Right lobe of liver (tissue), 6 donors: ENCODE measurements around the gene ARL2. TPM values are rescaled to one million over a fixed set of nuclear protein-coding genes. Genes with fewer than 3 reads are reported as not detected.

Experiments
- ATAC-seq, 4 donors: fragments of 200-7000 bp; cut with Tn5 transposase; one replicate each; pipeline ENCODE4 v1.9.1; 2020; ENCODE audit warnings: mild to moderate bottlenecking in 4 of 4, moderate library complexity in 4 of 4
- DNase-seq, 3 donors: peaks; one replicate each; pipeline ENCODE4 v3.0.0-alpha.2; 2020
- H3K27ac ChIP-seq, 3 donors: fragments of 200-600 bp; one replicate each; pipeline ENCODE4 v1.8.0; 2022
- H3K27me3 ChIP-seq, 2 donors: fragments of 200-600 bp; one replicate each; pipeline ENCODE4 v1.8.0; 2022
- H3K36me3 ChIP-seq, 4 donors: fragments of 200-600 bp; sonication (generic) in 1 of 4; one replicate each; pipeline versions ENCODE4 v1.5.1 to v1.8.0; 2017 to 2022; ENCODE audit warnings: control low read depth in 1 of 4
- H3K4me1 ChIP-seq, 4 donors: fragments of 200-600 bp; sonication (generic) in 1 of 4; one replicate each; pipeline versions ENCODE4 v1.5.1 to v1.8.0; 2017 to 2022; ENCODE audit warnings: control low read depth in 1 of 4
- H3K4me3 ChIP-seq, 3 donors: fragments of 200-600 bp; one replicate each; pipeline ENCODE4 v1.8.0; 2022
- H3K9me3 ChIP-seq, 4 donors: fragments of 200-600 bp; sonication (generic) in 1 of 4; one replicate each; pipeline versions ENCODE4 v1.5.1 to v1.8.0; 2017 to 2022; ENCODE audit warnings: control low read depth in 1 of 4
- POLR2A ChIP-seq: fragments of 450-650 bp; IDR thresholded peaks from one replicate; pipeline ENCODE4 v1.6.1; 2017; ENCODE audit warnings: antibody characterized with exemption, mild to moderate bottlenecking
- WGBS: methylation state at CpG from one replicate; pipeline ENCODE4 v1.1.6; 2018; ENCODE audit warnings: low coverage, low lambda C conversion rate; ENCODE audit not compliant: insufficient coverage; ENCODE audit errors: missing lambda C conversion rate; 5-methylcytosine and 5-hydroxymethylcytosine counted together
- intact Hi-C, 2 donors: fragments of 100-400 bp; cut with DNase I; formaldehyde crosslinking; loops; one replicate each; pipeline versions ENCODE4 v1.11.2 to v1.14.1; 2022
- total RNA-seq, 6 experiments: library from RNA; depleted of rRNA in 2 of 6; stranded (reverse); fragments of >200 nt in 2 of 6; fragmentation: NEBNext Ultra II Directional in 3 of 6; extraction: Animal tissue kit (Norgen Biotek cat#: 25700) in 3 of 6; gene quantifications; one replicate each; pipeline versions ENCODE4 v1.1.0 to v1.2.4, GENCODE V29; 2016 to 2023
- TF ChIP-seq, protein P1 (sequence below), 4 donors: fragments of 200-600 bp in 3 of 4; fragments of 450-650 bp in 1 of 4; IDR thresholded peaks; one replicate each; pipeline versions ENCODE4 v1.5.1 to v1.8.0; 2016 to 2022; ENCODE audit warnings: antibody characterized with exemption in 4 of 4, mild to moderate bottlenecking in 2 of 4
- donor health status: DM: no; HTN: yes; CAD: no.
- donor health status: DM: no; HTN: no; CAD: no.
- donor health status: DM: no; HTN: no; CAD: no.
- donor health status: DM: no; HTN: yes; CAD: no.
- donor health status: DM: no; HTN: yes; CAD: no.

Gene ARL2
- total RNA-seq, 6 experiments from 2014 or later = 7.3 to 26.2 (median 10.0) TPM

DNA sequence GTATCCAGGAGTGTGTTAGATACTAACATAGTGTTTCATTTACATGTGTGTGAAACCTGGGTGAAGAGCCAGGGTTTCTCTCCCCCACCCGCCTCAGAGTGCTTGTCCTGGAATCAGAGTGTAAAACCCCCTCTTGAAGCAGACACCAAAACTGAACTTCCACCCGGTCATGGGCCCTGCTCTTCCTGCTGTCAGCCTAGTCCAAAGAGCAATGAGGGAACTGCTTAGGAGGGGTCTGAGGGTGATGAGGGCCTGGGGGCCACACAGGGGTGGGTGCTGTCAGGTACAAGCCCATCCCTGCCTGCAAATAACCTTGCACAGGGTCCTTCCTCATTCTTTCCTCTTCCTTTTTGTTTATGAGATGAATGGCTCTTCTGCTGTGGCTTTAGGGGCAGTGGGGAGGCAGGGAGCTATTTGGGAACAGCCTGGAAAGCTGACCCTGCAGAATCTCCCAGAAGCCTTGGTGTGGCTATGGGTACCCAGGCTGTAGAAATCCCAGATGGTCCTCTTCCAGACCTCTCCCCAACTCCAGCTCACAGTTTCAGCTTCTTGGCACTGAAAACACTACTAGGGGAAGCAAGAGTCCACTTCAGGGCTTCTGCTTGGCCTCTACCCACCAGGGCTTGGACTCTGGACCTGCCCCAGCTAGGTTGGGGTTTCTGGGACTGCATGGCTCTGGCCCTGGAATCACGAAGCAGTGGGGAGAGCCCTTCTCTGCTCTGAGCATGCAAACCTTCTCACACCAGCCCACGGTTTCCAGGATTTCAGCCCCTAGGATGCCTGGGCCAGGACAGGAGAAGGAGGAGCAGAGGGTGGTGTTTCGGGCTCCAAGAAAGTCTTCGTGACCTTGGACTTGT, 25.7 kb upstream of the ARL2 start:
- H3K4me1 ChIP-seq = peaks cover 0 to 14% (median 5%) of the 10 kb centered on the region in 4 donors
- no peaks in the 10 kb centered on the region for H3K9me3 ChIP-seq
- DNase-seq (peak in 1 of 3 donors; percentile 15), ATAC-seq (peak; percentile 24 to 72 (median 49))
- intact Hi-C loops = loop anchor here in 1 of 2 donors (10.0 kb wide), 1 partner anchor 63 kb away; the partner anchor contains the start of gene PPP2R5B
- TF ChIP-seq, protein P1, sequence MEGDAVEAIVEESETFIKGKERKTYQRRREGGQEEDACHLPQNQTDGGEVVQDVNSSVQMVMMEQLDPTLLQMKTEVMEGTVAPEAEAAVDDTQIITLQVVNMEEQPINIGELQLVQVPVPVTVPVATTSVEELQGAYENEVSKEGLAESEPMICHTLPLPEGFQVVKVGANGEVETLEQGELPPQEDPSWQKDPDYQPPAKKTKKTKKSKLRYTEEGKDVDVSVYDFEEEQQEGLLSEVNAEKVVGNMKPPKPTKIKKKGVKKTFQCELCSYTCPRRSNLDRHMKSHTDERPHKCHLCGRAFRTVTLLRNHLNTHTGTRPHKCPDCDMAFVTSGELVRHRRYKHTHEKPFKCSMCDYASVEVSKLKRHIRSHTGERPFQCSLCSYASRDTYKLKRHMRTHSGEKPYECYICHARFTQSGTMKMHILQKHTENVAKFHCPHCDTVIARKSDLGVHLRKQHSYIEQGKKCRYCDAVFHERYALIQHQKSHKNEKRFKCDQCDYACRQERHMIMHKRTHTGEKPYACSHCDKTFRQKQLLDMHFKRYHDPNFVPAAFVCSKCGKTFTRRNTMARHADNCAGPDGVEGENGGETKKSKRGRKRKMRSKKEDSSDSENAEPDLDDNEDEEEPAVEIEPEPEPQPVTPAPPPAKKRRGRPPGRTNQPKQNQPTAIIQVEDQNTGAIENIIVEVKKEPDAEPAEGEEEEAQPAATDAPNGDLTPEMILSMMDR (IDR thresholded peaks at IDR 0.05) = no peak
- no peak for TF ChIP-seq POLR2A
- no peaks in the 10 kb centered on the region for H3K27me3 ChIP-seq
- H3K4me3 ChIP-seq = no peak overlapping the region
- 66% methylated on average over 5 of the region's 6 CpGs for WGBS
- no peak overlapping the region for H3K27ac ChIP-seq
- H3K36me3 ChIP-seq = peaks cover 0 to 6% (median 0%) of the 10 kb centered on the region in 4 donors

DNA sequence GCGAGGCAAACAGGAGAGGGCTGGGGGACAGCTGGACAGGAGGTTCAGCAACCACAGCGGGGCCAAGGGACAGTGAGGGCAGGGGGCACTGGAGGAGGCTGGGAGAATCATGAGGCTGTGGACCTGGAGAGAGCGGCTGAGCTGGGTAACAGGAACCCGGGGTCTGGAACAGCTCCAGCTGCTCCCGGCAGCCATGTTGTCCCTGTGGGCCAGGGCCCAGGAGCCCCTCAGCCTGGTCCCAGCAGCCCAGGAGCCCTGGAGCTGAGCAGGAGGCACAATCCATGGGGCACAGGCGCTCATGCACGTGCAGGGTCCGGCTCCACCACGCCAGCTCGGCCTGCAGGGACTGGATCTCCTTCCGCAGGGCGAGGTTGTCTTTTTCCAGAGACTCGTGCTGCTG, 24.5 kb upstream of the ARL2 start:
- intact Hi-C loops = loop anchor here in 1 of 2 donors (10.0 kb wide), 1 partner anchor 65 kb away; the partner anchor contains the start of gene PPP2R5B
- Histone ChIP-seq H3K27me3 (no peaks in the 10 kb centered on the region), H3K36me3 (peaks cover 0 to 6% (median 0%) of the 10 kb centered on the region in 4 donors), H3K9me3 (no peaks in the 10 kb centered on the region), H3K4me1 (peaks cover 0 to 14% (median 5%) of the 10 kb centered on the region in 4 donors), H3K27ac (peak overlapping the region; percentile 15 to 65 (median 25)), H3K4me3 (peak overlapping the region in 2 of 3 donors; percentile 14)
- WGBS = 60% methylated on average over 1 of the region's 13 CpGs
- TF ChIP-seq, protein P1 (IDR thresholded peaks at IDR 0.05) = no peak
- no peak for TF ChIP-seq POLR2A
- ATAC-seq = peak; percentile 29 to 47 (median 44)
- DNase-seq = no peak

DNA sequence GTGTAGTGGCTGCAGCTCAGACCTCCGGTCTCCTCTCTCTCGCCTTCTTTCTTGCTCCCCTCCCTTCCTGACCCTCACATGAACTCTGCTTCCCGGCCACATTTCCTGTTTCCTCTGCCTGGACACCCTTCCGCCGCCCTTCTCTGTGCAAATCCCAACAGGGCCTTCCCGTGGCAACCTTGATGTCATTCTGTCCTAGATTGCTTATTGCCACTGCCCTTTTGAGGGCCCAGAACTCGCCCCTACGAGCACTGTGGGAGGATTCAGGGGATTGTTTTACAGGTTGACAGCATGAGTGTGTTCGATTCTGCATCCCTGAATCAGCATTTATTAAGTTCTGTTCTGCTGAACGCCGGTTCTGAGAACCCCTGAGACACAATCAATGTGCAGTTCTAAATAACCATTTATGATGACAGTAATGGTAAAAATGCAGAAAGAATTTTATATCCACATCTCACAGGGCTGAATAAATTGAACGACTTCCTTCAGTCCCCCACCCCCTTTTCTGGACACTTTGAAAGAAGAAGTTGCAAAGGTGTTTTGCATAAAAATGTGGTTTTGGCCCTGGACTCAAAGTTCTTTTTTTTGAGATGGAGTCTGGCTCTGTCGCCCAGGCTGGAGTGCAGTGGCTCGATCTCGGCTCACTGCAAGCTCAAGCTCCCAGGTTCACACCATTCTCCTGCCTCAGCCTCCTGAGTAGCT, 23.6 kb upstream of the ARL2 start:
- peaks cover 0 to 6% (median 0%) of the 10 kb centered on the region in 4 donors for H3K36me3 ChIP-seq
- TF ChIP-seq, protein P1 (IDR thresholded peaks at IDR 0.05) = no peak
- TF ChIP-seq POLR2A = no peak
- H3K9me3 ChIP-seq = no peaks in the 10 kb centered on the region
- H3K4me1 ChIP-seq = peaks cover 0 to 14% (median 5%) of the 10 kb centered on the region in 4 donors
- intact Hi-C loops = no loop called here
- no peaks in the 10 kb centered on the region for H3K27me3 ChIP-seq
- H3K27ac ChIP-seq = peak overlapping the region in 2 of 3 donors; percentile 40 to 65
- 39% methylated on average over 12 of the region's 15 CpGs for WGBS
- peak; percentile 43 to 62 (median 61) for DNase-seq
- H3K4me3 ChIP-seq = peak overlapping the region in 1 of 3 donors; percentile 14
- ATAC-seq = peak; percentile 75 to 86 (median 80)

DNA sequence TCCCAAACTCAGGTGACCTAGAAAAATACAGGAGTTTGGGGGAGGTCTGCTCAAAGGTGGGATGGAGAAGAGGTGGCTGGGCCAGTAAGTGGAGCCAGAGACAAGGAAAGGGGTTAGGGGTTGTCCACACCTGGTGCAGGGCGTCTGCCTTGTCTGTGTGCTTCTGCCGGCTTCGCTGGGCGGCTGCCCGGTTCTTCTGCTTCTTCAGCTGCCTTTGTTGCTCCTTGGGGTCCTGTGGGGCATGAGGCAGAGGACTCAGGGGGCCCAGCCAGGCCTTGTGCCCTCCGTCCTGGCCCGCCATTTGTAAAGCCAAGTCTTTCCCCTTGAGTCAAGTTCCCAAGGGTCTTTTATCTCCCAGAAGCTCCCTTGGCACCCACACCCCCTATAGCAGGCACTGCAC, 19.6 kb upstream of the ARL2 start:
- H3K4me3 ChIP-seq = no peak overlapping the region
- TF ChIP-seq POLR2A = no peak
- TF ChIP-seq, protein P1 (IDR thresholded peaks at IDR 0.05) = no peak
- no peaks in the 10 kb centered on the region for H3K9me3 ChIP-seq
- peaks cover 0 to 13% (median 5%) of the 10 kb centered on the region in 4 donors for H3K4me1 ChIP-seq
- H3K27me3 ChIP-seq = no peaks in the 10 kb centered on the region
- WGBS = no CpG with 5 or more reads among the region's 7 CpGs
- ATAC-seq = no peak
- H3K36me3 ChIP-seq = peaks cover 0 to 6% (median 0%) of the 10 kb centered on the region in 4 donors
- H3K27ac ChIP-seq = no peak overlapping the region
- DNase-seq = no peak
- intact Hi-C loops = no loop called here
